Endothelial cell (in vitro differentiated cells): Measurements from ENCODE around the gene A4GNT. TPM values are rescaled to one million over a fixed set of nuclear protein-coding genes. Genes with fewer than 3 reads are reported as not detected.
A peak's percentile ranks its signal among the peaks of the same experiment; 100 is the strongest.

Experiments used
- DNase-seq: peaks from one replicate; pipeline ENCODE4 v3.0.0; 2021; ENCODE audit warnings: low spot score
- H3K27ac Mint-ChIP-seq: one replicate; pipeline ENCODE4 v1.8.0; 2021; ENCODE audit warnings: mixed read lengths, inconsistent platforms; ENCODE audit not compliant: unreplicated experiment
- H3K27me3 Mint-ChIP-seq: one replicate; pipeline ENCODE4 v1.8.0; 2021; ENCODE audit warnings: mild to moderate bottlenecking, moderate library complexity, mixed read lengths, inconsistent platforms; ENCODE audit not compliant: unreplicated experiment
- H3K36me3 Mint-ChIP-seq: one replicate; pipeline ENCODE4 v1.8.0; 2021; ENCODE audit warnings: mild to moderate bottlenecking, low read depth, mixed read lengths, inconsistent platforms; ENCODE audit not compliant: unreplicated experiment
- H3K4me1 Mint-ChIP-seq: one replicate; pipeline ENCODE4 v1.8.0; 2021; ENCODE audit warnings: mild to moderate bottlenecking, mixed read lengths, inconsistent platforms; ENCODE audit not compliant: unreplicated experiment
- H3K4me3 Mint-ChIP-seq: one replicate; pipeline ENCODE4 v1.8.0; 2021; ENCODE audit warnings: mild to moderate bottlenecking, mixed read lengths, inconsistent platforms; ENCODE audit not compliant: unreplicated experiment
- H3K9me3 Mint-ChIP-seq: one replicate; pipeline ENCODE4 v1.8.0; 2021; ENCODE audit warnings: mixed read lengths, inconsistent platforms; ENCODE audit not compliant: unreplicated experiment
- CTCF ChIP-seq: fragments of 200-600 bp; sonication (generic); IDR thresholded peaks from one replicate; pipeline ENCODE4 v1.5.0; 2021; ENCODE audit warnings: antibody characterized with exemption; ENCODE audit not compliant: unreplicated experiment
- total RNA-seq: library from RNA; stranded (reverse); fragmentation: NEBNext Ultra II Directional; extraction: Animal tissue kit (Norgen Biotek cat#: 25700); gene quantifications from one replicate; pipeline ENCODE4 v1.2.1, GENCODE V29; 2021; ENCODE audit not compliant: unreplicated experiment

A4GNT gene
- total RNA-seq, 1 donor from 2014 or later: not detected

- no peak for DNase-seq
- H3K4me1 Mint-ChIP-seq: peaks cover 2% of the 10 kb centered on the region
- no peaks in the 10 kb centered on the region for H3K9me3 Mint-ChIP-seq
- TF ChIP-seq CTCF: no peak
- H3K4me3 Mint-ChIP-seq: no peak overlapping the region
- H3K27ac Mint-ChIP-seq: no peak overlapping the region
- no peaks in the 10 kb centered on the region for H3K27me3 Mint-ChIP-seq
- no peaks in the 10 kb centered on the region for H3K36me3 Mint-ChIP-seq
Observed at GRCh38 chr3:138140940-138141339, 8.8 kb upstream of the A4GNT start.

- Mint-ChIP-seq H3K36me3 (no peaks in the 10 kb centered on the region), H3K27ac (no peak overlapping the region), H3K4me1 (peaks cover 6% of the 10 kb centered on the region), H3K9me3 (no peaks in the 10 kb centered on the region), H3K27me3 (no peaks in the 10 kb centered on the region), H3K4me3 (no peak overlapping the region)
- no peak for DNase-seq
- no peak for TF ChIP-seq CTCF
Observed at GRCh38 chr3:138139691-138140090, 7.5 kb upstream of the A4GNT start.

GRCh38 chr3:138137861-138138260, 5.7 kb upstream of the A4GNT start:
- Mint-ChIP-seq H3K36me3 (no peaks in the 10 kb centered on the region), H3K4me3 (no peak overlapping the region), H3K27me3 (no peaks in the 10 kb centered on the region), H3K27ac (no peak overlapping the region), H3K9me3 (no peaks in the 10 kb centered on the region), H3K4me1 (peaks cover 6% of the 10 kb centered on the region)
- no peak for TF ChIP-seq CTCF
- no peak for DNase-seq

GRCh38 chr3:138136201-138136600, 4.0 kb upstream of the A4GNT start:
- TF ChIP-seq CTCF: no peak
- H3K27me3 Mint-ChIP-seq: no peaks in the 10 kb centered on the region
- DNase-seq: no peak
- no peak overlapping the region for H3K4me3 Mint-ChIP-seq
- no peaks in the 10 kb centered on the region for H3K36me3 Mint-ChIP-seq
- H3K9me3 Mint-ChIP-seq: no peaks in the 10 kb centered on the region
- H3K27ac Mint-ChIP-seq: no peak overlapping the region
- peaks cover 6% of the 10 kb centered on the region for H3K4me1 Mint-ChIP-seq

- Mint-ChIP-seq H3K27me3 (no peaks in the 10 kb centered on the region), H3K9me3 (no peaks in the 10 kb centered on the region), H3K36me3 (no peaks in the 10 kb centered on the region), H3K4me1 (peaks cover 6% of the 10 kb centered on the region), H3K4me3 (no peak overlapping the region), H3K27ac (peak overlapping the region; percentile 25)
- no peak for DNase-seq
- no peak for TF ChIP-seq CTCF
Observed at GRCh38 chr3:138135833-138136194, 3.6 kb upstream of the A4GNT start.
